ENCODE data around the gene CDK10. TPM values are rescaled to one million over a fixed set of nuclear protein-coding genes. Genes with fewer than 3 reads are reported as not detected.

The CDK10 gene, protein sequence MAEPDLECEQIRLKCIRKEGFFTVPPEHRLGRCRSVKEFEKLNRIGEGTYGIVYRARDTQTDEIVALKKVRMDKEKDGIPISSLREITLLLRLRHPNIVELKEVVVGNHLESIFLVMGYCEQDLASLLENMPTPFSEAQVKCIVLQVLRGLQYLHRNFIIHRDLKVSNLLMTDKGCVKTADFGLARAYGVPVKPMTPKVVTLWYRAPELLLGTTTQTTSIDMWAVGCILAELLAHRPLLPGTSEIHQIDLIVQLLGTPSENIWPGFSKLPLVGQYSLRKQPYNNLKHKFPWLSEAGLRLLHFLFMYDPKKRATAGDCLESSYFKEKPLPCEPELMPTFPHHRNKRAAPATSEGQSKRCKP
- total RNA-seq, result 79.6 TPM
- long read RNA-seq, transcript CDK10-204 (11 exons, 2,532 nt), result minor isoform, 5 of 96 reads
- long read RNA-seq, transcript CDK10-202 (13 exons, 1,798 nt), result major isoform, 12 of 96 reads
- long read RNA-seq, partial matches to known transcripts, result 26 of 96 reads
- long read RNA-seq, other reads (novel, unspliced or antisense), result 51 of 96 reads

DNA sequence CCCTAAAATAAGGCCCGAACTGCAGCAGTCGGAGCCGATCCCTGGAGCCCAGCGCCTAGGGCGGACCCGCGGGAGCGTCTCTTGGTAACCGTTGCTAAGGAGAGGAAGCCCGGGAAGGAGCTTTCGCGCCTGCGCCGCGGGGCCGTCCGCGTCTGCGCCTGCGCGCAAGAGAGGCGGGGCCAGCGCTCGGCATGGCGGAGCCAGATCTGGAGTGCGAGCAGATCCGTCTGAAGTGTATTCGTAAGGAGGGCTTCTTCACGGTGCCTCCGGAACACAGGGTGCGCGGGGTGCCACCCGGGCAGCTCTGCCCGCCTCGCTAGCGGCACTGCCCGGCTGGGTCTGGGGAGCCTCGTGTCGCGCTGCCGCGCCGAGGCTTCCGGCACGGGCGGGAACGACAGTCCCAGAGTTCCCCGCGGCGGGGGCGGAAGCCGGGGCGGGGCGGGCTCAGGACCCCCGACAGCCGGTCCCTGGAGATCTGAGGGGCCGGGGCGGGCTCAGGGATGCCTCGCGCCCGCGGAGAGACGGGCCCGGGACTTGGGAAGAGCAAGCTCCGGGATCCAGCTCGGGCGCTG is at the start of gene CDK10:
Gene CDK10, plus strand, starts transcription at position 170 of the 572 bp plus-strand sequence. Its CDS starts 22 bp downstream, at position 192.
- peak within 1 kb of the TSS; percentile 98 for H3K4me3 ChIP-seq
- DNase-seq (peak; percentile 88), ATAC-seq (peak; percentile 94 to 97)
- intact Hi-C loops (cut with DNase I), result no loop called here
- TF ChIP-seq, protein P1, sequence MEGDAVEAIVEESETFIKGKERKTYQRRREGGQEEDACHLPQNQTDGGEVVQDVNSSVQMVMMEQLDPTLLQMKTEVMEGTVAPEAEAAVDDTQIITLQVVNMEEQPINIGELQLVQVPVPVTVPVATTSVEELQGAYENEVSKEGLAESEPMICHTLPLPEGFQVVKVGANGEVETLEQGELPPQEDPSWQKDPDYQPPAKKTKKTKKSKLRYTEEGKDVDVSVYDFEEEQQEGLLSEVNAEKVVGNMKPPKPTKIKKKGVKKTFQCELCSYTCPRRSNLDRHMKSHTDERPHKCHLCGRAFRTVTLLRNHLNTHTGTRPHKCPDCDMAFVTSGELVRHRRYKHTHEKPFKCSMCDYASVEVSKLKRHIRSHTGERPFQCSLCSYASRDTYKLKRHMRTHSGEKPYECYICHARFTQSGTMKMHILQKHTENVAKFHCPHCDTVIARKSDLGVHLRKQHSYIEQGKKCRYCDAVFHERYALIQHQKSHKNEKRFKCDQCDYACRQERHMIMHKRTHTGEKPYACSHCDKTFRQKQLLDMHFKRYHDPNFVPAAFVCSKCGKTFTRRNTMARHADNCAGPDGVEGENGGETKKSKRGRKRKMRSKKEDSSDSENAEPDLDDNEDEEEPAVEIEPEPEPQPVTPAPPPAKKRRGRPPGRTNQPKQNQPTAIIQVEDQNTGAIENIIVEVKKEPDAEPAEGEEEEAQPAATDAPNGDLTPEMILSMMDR (IDR thresholded peaks at IDR 0.05), result no peak
- no peaks in the 10 kb centered on the region for H3K27me3 ChIP-seq (ENCODE audit: low read depth)
- H3K4me1 ChIP-seq, result peaks cover 11% of the 10 kb centered on the region
- peak within 1 kb of the TSS; percentile 83 for H3K27ac ChIP-seq
- H3K36me3 ChIP-seq, result peaks cover 14% of the 10 kb centered on the region
- no peaks in the 10 kb centered on the region for H3K9me3 ChIP-seq

DNA sequence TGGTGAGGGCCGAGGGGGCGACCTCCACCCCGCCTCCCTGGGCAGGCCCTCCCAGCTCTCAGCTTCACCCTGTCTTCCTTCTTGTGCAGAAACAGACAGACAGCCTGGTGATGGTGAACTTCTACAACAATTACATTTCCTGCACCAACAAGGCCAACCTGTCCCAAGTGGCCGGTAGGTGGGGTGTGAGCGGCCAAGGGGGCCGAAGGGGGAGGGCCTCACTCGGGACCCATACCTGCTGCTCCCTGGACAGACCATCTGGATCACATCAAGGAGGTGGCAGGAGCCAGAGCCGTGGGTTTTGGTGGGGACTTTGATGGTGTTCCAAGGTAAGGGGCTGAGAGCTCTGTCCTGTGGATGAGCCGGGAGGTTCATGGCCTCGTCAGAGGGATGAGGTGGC is 49.1 kb upstream of the CDK10 start:
- Histone ChIP-seq H3K36me3 (no peaks in the 10 kb centered on the region), H3K9me3 (no peaks in the 10 kb centered on the region), H3K27ac (no peak overlapping the region), H3K27me3 (ENCODE audit: low read depth) (peaks cover 14% of the 10 kb centered on the region), H3K4me1 (peaks cover 13% of the 10 kb centered on the region), H3K4me3 (no peak overlapping the region)
- ATAC-seq (no peak), DNase-seq (no peak)
- intact Hi-C loops (cut with DNase I), result no loop called here
- TF ChIP-seq, protein P1 (IDR thresholded peaks at IDR 0.05), result no peak

DNA sequence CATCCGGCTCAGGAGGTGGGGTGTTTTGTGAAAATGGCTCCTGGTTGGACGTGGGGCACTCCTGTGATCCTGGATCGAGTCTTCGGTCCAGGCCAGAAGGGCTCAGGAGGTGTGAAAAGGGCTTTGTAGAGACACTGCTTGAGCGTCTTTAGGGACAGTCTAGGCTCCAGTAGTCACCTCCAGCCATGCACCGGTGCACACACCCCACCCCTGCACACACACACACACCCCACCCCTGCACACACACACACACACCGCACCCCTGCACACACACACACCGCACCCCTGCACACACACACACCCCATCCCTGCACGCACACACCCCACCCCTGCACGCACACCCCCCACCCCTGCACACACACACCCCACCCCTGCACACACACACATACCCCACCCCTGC is 48.0 kb upstream of the CDK10 start:
- H3K9me3 ChIP-seq, result no peaks in the 10 kb centered on the region
- TF ChIP-seq, protein P1 (IDR thresholded peaks at IDR 0.05), result no peak
- DNase-seq (no peak), ATAC-seq (no peak)
- H3K27ac ChIP-seq, result no peak overlapping the region
- H3K4me3 ChIP-seq, result no peak overlapping the region
- H3K36me3 ChIP-seq, result no peaks in the 10 kb centered on the region
- intact Hi-C loops (cut with DNase I), result no loop called here
- peaks cover 13% of the 10 kb centered on the region for H3K4me1 ChIP-seq
- H3K27me3 ChIP-seq (ENCODE audit: low read depth), result peaks cover 4% of the 10 kb centered on the region

DNA sequence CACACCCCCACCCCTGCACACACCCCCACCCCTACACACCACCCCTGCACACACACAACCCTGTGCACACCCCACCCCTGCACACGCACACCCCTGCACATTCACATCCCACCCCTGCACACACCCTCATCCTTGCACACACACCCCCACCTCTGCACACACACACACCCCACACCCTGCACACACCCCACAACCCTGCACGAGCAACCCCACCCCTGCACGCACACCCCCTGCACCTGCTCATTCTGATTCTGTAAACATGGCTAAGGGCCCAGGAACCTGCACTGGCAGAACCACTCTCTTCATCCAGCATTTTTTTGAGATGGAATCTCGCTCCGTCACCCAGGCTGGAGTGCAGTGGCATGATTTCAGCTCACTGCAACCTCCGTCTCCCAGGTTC is 47.1 kb upstream of the CDK10 start:
- H3K4me3 ChIP-seq, result no peak overlapping the region
- DNase-seq (no peak), ATAC-seq (no peak)
- H3K4me1 ChIP-seq, result peaks cover 13% of the 10 kb centered on the region
- H3K27me3 ChIP-seq (ENCODE audit: low read depth), result no peaks in the 10 kb centered on the region
- peaks cover 4% of the 10 kb centered on the region for H3K36me3 ChIP-seq
- H3K9me3 ChIP-seq, result no peaks in the 10 kb centered on the region
- no peak overlapping the region for H3K27ac ChIP-seq
- TF ChIP-seq, protein P1 (IDR thresholded peaks at IDR 0.05), result no peak
- intact Hi-C loops (cut with DNase I), result no loop called here

DNA sequence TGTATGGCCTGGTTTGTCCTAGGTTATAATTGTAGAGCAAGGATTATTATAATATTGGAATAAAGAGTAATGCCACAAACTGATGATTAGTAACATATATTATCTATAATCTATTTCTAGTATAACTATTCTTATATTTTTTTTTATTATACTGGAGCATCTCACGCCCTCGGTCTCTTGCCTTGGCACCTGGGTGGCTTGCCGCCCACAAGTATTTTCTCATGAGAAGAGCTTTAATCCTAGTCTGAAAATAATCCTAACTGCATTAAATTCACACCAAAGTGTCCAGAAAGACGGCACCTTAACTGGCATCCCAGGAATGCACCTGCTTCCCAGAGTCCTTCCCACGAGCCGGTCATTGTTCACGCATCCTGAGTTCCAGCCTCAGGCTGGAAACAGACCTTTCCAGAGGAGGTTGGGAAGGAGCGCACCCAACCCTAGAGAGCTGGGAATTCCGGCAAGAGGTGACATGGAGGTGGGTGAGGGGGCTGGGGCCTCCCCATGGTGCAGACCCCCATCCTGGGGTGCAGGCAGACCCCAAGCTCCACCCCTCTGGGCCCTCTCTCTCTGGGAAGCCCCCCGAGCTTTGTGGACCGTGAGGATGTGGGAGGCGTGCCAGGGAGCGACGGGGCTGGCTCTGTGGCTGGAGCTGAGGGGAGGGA is 44.9 kb upstream of the CDK10 start:
- Histone ChIP-seq H3K4me1 (peaks cover 13% of the 10 kb centered on the region), H3K9me3 (no peaks in the 10 kb centered on the region), H3K4me3 (no peak overlapping the region), H3K27ac (no peak overlapping the region), H3K27me3 (ENCODE audit: low read depth) (no peaks in the 10 kb centered on the region), H3K36me3 (peaks cover 26% of the 10 kb centered on the region)
- ATAC-seq (no peak), DNase-seq (no peak)
- TF ChIP-seq, protein P1 (IDR thresholded peaks at IDR 0.05), result no peak
- intact Hi-C loops (cut with DNase I), result no loop called here

Data from lower lobe of right lung (tissue), 2 donors.